ENCODE results near the gene FBXW9.

Gene FBXW9

DNA sequence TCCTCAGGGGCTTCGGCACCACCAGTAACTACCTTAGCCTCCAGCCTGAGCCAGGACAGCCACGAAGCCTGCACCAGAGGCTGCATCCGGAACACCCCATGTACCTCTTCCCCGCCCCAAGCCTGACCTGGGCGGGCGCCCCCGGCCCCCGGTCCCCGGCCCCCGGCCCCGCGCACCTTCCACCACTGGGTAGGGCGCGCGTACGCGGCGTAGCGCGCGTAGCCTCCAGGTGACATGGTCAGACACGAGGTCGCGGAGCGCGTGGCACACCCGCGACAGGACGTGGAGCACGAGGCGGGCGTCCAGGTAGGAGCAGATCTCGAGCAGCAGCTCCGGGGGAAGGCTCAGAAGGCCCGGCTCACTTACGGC is 450 bp downstream of the FBXW9 start:
- TF ChIP-seq CREB1 (IDR thresholded peaks at IDR 0.05; ENCODE audit: low read depth), result no peak
- TF ChIP-seq TEAD4 (IDR thresholded peaks at IDR 0.05), result no peak
- no peak for TF ChIP-seq EP300 (IDR thresholded peaks at IDR 0.05; ENCODE audit: borderline replicate concordance)
- TF ChIP-seq, protein P1, sequence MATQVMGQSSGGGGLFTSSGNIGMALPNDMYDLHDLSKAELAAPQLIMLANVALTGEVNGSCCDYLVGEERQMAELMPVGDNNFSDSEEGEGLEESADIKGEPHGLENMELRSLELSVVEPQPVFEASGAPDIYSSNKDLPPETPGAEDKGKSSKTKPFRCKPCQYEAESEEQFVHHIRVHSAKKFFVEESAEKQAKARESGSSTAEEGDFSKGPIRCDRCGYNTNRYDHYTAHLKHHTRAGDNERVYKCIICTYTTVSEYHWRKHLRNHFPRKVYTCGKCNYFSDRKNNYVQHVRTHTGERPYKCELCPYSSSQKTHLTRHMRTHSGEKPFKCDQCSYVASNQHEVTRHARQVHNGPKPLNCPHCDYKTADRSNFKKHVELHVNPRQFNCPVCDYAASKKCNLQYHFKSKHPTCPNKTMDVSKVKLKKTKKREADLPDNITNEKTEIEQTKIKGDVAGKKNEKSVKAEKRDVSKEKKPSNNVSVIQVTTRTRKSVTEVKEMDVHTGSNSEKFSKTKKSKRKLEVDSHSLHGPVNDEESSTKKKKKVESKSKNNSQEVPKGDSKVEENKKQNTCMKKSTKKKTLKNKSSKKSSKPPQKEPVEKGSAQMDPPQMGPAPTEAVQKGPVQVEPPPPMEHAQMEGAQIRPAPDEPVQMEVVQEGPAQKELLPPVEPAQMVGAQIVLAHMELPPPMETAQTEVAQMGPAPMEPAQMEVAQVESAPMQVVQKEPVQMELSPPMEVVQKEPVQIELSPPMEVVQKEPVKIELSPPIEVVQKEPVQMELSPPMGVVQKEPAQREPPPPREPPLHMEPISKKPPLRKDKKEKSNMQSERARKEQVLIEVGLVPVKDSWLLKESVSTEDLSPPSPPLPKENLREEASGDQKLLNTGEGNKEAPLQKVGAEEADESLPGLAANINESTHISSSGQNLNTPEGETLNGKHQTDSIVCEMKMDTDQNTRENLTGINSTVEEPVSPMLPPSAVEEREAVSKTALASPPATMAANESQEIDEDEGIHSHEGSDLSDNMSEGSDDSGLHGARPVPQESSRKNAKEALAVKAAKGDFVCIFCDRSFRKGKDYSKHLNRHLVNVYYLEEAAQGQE (IDR thresholded peaks at IDR 0.05; ENCODE audit: low read depth), result no peak
- TF ChIP-seq YY1 (IDR thresholded peaks at IDR 0.05; ENCODE audit: low read depth), result no peak
- TF ChIP-seq TAF1 (IDR thresholded peaks at IDR 0.05; ENCODE audit: low read depth), result no peak
- TF ChIP-seq, protein P2, sequence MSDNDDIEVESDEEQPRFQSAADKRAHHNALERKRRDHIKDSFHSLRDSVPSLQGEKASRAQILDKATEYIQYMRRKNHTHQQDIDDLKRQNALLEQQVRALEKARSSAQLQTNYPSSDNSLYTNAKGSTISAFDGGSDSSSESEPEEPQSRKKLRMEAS (IDR thresholded peaks at IDR 0.05), result peak; percentile 87

DNA sequence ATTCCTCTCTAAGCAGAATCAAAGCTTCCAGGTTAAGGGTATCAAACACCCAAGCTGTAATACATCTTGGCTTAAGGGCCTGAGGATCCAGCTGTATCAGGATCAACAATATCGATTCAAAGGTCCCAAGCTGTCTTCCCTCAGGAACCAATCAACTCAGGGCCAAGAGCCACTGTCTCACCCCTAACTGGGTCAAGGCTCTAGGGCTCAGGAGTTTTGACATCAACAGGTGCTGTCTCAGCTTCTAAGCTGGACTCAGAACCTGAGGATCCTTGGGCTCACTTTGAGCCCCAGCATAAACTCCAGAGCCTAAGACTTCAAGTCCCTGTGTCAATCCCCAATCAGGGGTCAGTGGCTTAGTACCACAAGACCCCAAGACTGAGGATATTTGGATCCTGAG is 917 bp downstream of the FBXW9 start:
- no peak for TF ChIP-seq EGR1 (IDR thresholded peaks at IDR 0.05)
- TF ChIP-seq FOXM1 (IDR thresholded peaks at IDR 0.05; ENCODE audit: borderline replicate concordance, low read depth), result no peak
- no peak for TF ChIP-seq YY1 (IDR thresholded peaks at IDR 0.05; ENCODE audit: low read depth)
- TF ChIP-seq TCF12 (IDR thresholded peaks at IDR 0.05; ENCODE audit: low read depth), result no peak
- TF ChIP-seq TEAD4 (IDR thresholded peaks at IDR 0.05), result no peak
- TF ChIP-seq CEBPB (IDR thresholded peaks at IDR 0.05), result no peak
- no peak for TF ChIP-seq CREB1 (IDR thresholded peaks at IDR 0.05; ENCODE audit: low read depth)
- no peak for TF ChIP-seq ZBTB7A (IDR thresholded peaks at IDR 0.05; ENCODE audit: low read depth)

DNA sequence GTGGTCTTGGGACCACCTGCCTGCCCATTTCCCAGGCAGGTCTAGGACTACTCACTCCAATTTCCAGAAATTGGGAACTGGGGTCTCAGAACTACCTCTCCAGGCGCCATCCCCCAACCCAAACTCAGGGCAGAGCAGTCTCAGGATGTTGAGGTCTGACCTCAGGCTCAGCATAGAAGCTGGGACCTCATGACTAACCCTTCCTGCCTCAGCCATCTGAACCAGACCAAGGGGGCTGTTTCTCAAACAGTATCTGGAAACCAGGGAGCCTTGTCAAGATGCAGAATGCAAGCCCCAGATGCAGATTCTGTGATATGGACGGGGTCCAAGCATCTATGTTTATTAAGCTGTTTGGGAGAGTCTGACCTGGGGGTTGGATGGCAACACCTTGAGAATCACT is 1.3 kb downstream of the FBXW9 start:
- TF ChIP-seq YY1 (IDR thresholded peaks at IDR 0.05; ENCODE audit: low read depth), result no peak
- no peak for TF ChIP-seq TAF1 (IDR thresholded peaks at IDR 0.05; ENCODE audit: low read depth)
- TF ChIP-seq TEAD4 (IDR thresholded peaks at IDR 0.05), result no peak
- TF ChIP-seq, protein P1 (IDR thresholded peaks at IDR 0.05; ENCODE audit: low read depth), result no peak
- TF ChIP-seq, protein P3, sequence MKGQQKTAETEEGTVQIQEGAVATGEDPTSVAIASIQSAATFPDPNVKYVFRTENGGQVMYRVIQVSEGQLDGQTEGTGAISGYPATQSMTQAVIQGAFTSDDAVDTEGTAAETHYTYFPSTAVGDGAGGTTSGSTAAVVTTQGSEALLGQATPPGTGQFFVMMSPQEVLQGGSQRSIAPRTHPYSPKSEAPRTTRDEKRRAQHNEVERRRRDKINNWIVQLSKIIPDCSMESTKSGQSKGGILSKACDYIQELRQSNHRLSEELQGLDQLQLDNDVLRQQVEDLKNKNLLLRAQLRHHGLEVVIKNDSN (IDR thresholded peaks at IDR 0.05), result no peak
- no peak for TF ChIP-seq NFIC (IDR thresholded peaks at IDR 0.05)
- no peak for TF ChIP-seq EP300 (IDR thresholded peaks at IDR 0.05; ENCODE audit: borderline replicate concordance)
- no peak for TF ChIP-seq CEBPB (IDR thresholded peaks at IDR 0.05)
- TF ChIP-seq TCF12 (IDR thresholded peaks at IDR 0.05; ENCODE audit: low read depth), result no peak
- no peak for TF ChIP-seq CREB1 (IDR thresholded peaks at IDR 0.05; ENCODE audit: low read depth)
- TF ChIP-seq FOXM1 (IDR thresholded peaks at IDR 0.05; ENCODE audit: borderline replicate concordance, low read depth), result no peak
- TF ChIP-seq, protein P2 (IDR thresholded peaks at IDR 0.05), result no peak
- TF ChIP-seq EGR1 (IDR thresholded peaks at IDR 0.05), result no peak
- no peak for TF ChIP-seq RAD21 (IDR thresholded peaks at IDR 0.05; ENCODE audit: low read depth)
- no peak for TF ChIP-seq ZBTB7A (IDR thresholded peaks at IDR 0.05; ENCODE audit: low read depth)

DNA sequence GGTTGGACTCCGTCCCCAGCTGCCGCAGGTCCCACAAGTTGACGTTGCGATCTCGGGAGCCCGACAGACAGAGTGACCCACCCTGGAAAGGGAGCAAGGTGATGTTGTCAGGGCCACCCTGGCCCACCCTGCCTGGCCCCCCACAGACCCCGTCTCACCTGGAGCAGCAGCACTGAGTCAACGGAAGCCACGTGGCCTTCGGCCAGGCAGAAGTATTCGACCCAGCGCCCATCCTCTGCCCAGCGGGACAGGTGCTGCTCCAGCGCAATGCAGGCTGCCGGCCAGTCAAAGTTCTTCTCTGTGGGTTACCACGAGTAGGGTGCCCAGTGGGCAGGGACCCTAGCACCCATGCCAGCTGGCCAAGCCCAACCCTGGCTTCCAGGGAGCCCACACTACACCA is 1.8 kb downstream of the FBXW9 start:
- TF ChIP-seq EP300 (IDR thresholded peaks at IDR 0.05; ENCODE audit: borderline replicate concordance), result no peak
- TF ChIP-seq, protein P2 (IDR thresholded peaks at IDR 0.05), result no peak
- TF ChIP-seq, protein P1 (IDR thresholded peaks at IDR 0.05; ENCODE audit: low read depth), result no peak

DNA sequence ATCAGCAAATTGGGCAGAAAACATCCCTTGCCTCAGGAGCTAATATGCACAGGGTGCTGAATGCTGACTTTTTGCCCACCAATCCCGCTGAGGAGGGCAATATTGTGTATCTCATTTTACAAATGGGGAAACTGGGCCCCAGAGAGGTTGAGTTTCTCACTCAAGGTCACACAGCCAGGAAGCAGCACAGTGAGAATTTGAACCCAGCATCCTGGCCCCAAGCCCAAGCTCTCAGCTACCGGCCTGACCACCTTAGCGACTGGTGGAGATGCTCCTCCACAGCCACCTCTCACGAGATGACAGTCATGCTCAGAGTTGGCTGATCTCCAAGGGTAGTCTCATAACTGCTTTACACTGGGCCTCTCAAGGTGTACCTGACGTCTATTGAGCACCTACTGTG is 3.5 kb downstream of the FBXW9 start:
- TF ChIP-seq YY1 (IDR thresholded peaks at IDR 0.05; ENCODE audit: low read depth), result no peak
- no peak for TF ChIP-seq ZBTB7A (IDR thresholded peaks at IDR 0.05; ENCODE audit: low read depth)
- TF ChIP-seq, protein P3 (IDR thresholded peaks at IDR 0.05), result no peak
- TF ChIP-seq, protein P2 (IDR thresholded peaks at IDR 0.05), result no peak
- no peak for TF ChIP-seq FOXM1 (IDR thresholded peaks at IDR 0.05; ENCODE audit: borderline replicate concordance, low read depth)
- no peak for TF ChIP-seq EP300 (IDR thresholded peaks at IDR 0.05; ENCODE audit: borderline replicate concordance)
- TF ChIP-seq RAD21 (IDR thresholded peaks at IDR 0.05; ENCODE audit: low read depth), result no peak
- TF ChIP-seq TEAD4 (IDR thresholded peaks at IDR 0.05), result no peak
- no peak for TF ChIP-seq CEBPB (IDR thresholded peaks at IDR 0.05)
- TF ChIP-seq TCF12 (IDR thresholded peaks at IDR 0.05; ENCODE audit: low read depth), result no peak
- TF ChIP-seq TAF1 (IDR thresholded peaks at IDR 0.05; ENCODE audit: low read depth), result no peak
- TF ChIP-seq NFIC (IDR thresholded peaks at IDR 0.05), result no peak
- TF ChIP-seq EGR1 (IDR thresholded peaks at IDR 0.05), result no peak
- TF ChIP-seq, protein P1 (IDR thresholded peaks at IDR 0.05; ENCODE audit: low read depth), result no peak
- TF ChIP-seq CREB1 (IDR thresholded peaks at IDR 0.05; ENCODE audit: low read depth), result no peak
